Neural progenitor cell (in vitro differentiated cells): ENCODE data around the gene SEMA4D. TPM values are rescaled to one million over a fixed set of nuclear protein-coding genes. Genes with fewer than 3 reads are reported as not detected.

ENCODE experiments used
- DNase-seq: peaks from one replicate; pipeline ENCODE4 v3.0.0-alpha.2; 2016; ENCODE audit warnings: low spot score
- H2AFZ ChIP-seq: fragments of 200-600 bp; sonication (generic); replicated peaks from 2 replicates; pipeline ENCODE4 v1.6.1; 2016; ENCODE audit warnings: antibody characterized with exemption
- H3F3A ChIP-seq: fragments of 200-600 bp; sonication (generic); 2 replicates; pipeline ENCODE4 v1.6.1; 2016; ENCODE audit warnings: antibody characterized with exemption, low read depth
- H3K27ac ChIP-seq: fragments of 200-600 bp; sonication (generic); 2 replicates; pipeline ENCODE4 v1.5.1; 2016; ENCODE audit warnings: mild to moderate bottlenecking
- H3K27me3 ChIP-seq: fragments of 200-600 bp; sonication (generic); 2 replicates; pipeline ENCODE4 v1.6.1; 2016; ENCODE audit warnings: mild to moderate bottlenecking, moderate library complexity
- H3K36me3 ChIP-seq: fragments of 200-600 bp; sonication (generic); 2 replicates; pipeline ENCODE4 v1.5.1; 2016
- H3K4me1 ChIP-seq: fragments of 200-600 bp; sonication (generic); 2 replicates; pipeline ENCODE4 v1.6.1; 2016; ENCODE audit warnings: mixed run types
- H3K4me2 ChIP-seq: fragments of 200-600 bp; sonication (generic); 2 replicates; pipeline ENCODE4 v1.6.1; 2016
- H3K4me3 ChIP-seq: fragments of 200-600 bp; sonication (generic); 2 replicates; pipeline ENCODE4 v1.5.1; 2016
- H3K79me2 ChIP-seq: fragments of 200-600 bp; sonication (generic); 2 replicates; pipeline ENCODE4 v1.6.1; 2016; ENCODE audit warnings: low read depth
- H3K9ac ChIP-seq: fragments of 200-600 bp; sonication (generic); 2 replicates; pipeline ENCODE4 v1.6.1; 2016
- H3K9me3 ChIP-seq: fragments of 200-600 bp; sonication (generic); 2 replicates; pipeline ENCODE4 v1.5.1; 2016; ENCODE audit warnings: low read depth
- H4K20me1 ChIP-seq: fragments of 200-600 bp; sonication (generic); 2 replicates; pipeline ENCODE4 v1.6.1; 2016; ENCODE audit warnings: low read depth
- H3K27ac Mint-ChIP-seq: 3 replicates; pipeline ENCODE4 v1.8.0; 2021; ENCODE audit warnings: mixed read lengths
- H3K27me3 Mint-ChIP-seq: 2 replicates; pipeline ENCODE4 v1.8.0; 2022; ENCODE audit warnings: low read depth, mild to moderate bottlenecking, inconsistent platforms, moderate library complexity, mixed read lengths; ENCODE audit not compliant: insufficient read depth
- H3K36me3 Mint-ChIP-seq: 3 replicates; pipeline ENCODE4 v1.8.0; 2021; ENCODE audit warnings: mixed read lengths
- H3K4me1 Mint-ChIP-seq: 3 replicates; pipeline ENCODE4 v1.8.0; 2021; ENCODE audit warnings: mixed read lengths
- H3K4me3 Mint-ChIP-seq: 3 replicates; pipeline ENCODE4 v1.8.0; 2021; ENCODE audit warnings: mild to moderate bottlenecking, moderate library complexity, mixed read lengths
- H3K9me3 Mint-ChIP-seq: 3 replicates; pipeline ENCODE4 v1.8.0; 2020; ENCODE audit warnings: mixed read lengths
- EZH2 ChIP-seq: fragments of 200-600 bp; sonication (generic); IDR thresholded peaks from 2 replicates; pipeline ENCODE4 v1.6.1; 2017; ENCODE audit warnings: antibody characterized with exemption, mild to moderate bottlenecking, moderate library complexity
- EZH2phosphoT487 ChIP-seq: fragments of 200-600 bp; sonication (generic); IDR thresholded peaks from 2 replicates; pipeline ENCODE4 v1.6.1; 2017; ENCODE audit warnings: antibody characterized with exemption
- total RNA-seq: library from RNA; depleted of rRNA; stranded (reverse); fragments of >200 nt; gene quantifications from 2 replicates; pipeline ENCODE4 v1.2.3, GENCODE V29; 2015; ENCODE audit warnings: low replicate concordance
- TF ChIP-seq, protein P1 (sequence below): fragments of 200-600 bp; sonication (generic); IDR thresholded peaks from 2 replicates; pipeline ENCODE4 v1.5.1; 2017; ENCODE audit warnings: antibody characterized with exemption, mild to moderate bottlenecking

Gene SEMA4D
- total RNA-seq, 1 donor from 2014 or later = 19.1 TPM

DNA sequence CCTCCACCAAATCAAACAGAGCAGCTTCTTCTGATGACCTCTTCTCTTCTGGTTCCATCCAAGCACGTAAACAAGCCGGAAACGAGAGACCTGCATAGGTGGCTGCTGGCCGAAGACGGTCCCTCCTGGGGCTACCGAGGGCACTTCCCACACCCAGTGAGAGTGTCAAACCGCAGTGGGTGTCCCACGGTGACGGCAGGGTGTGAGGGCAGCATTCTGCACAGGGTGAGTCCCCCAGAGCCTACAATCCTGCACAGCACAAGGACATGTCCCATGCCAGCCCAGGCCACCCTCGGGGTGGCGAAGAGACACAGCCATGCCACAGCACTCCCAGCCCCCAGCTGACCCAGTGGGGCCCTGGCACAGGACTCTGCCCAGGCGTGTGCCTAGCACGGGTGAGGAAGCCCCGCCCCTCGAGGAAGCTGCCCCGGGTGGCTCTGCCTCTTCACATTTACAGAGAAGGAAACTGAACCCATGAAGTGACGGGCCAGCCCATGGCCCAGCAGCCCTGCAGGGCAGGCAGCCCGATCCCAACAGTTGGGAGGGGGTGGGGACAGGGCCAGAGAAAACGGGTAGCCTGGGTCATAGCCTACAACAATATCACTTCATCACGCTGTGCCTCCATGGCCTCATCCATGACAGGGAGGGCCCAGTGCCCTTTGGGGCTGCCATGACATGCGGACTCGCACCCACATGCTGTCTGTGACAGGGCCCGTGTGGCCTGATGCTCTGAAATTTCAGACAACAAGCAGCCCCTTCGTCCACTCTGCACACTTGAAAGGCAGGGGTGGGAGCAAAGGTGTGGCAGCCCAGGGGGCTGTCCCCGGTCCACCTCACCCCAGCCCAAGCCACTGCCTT, 43.2 kb downstream of the SEMA4D start:
- no peak overlapping the region for H3K4me3 Mint-ChIP-seq
- peaks cover 20% of the 10 kb centered on the region for H3K4me1 Mint-ChIP-seq
- H3K9ac ChIP-seq = no peak overlapping the region
- no peak overlapping the region for H3K4me2 ChIP-seq
- H3K27me3 ChIP-seq = no peaks in the 10 kb centered on the region
- H2AFZ ChIP-seq = no peak overlapping the region
- H3K27me3 Mint-ChIP-seq = peaks cover 2% of the 10 kb centered on the region
- peaks cover 6% of the 10 kb centered on the region for H3K36me3 Mint-ChIP-seq
- H3K27ac ChIP-seq = no peak overlapping the region
- no peaks in the 10 kb centered on the region for H3K36me3 ChIP-seq
- H3K27ac Mint-ChIP-seq = no peak overlapping the region
- TF ChIP-seq EZH2phosphoT487 (no peak), EZH2 (no peak)
- TF ChIP-seq, protein P1, sequence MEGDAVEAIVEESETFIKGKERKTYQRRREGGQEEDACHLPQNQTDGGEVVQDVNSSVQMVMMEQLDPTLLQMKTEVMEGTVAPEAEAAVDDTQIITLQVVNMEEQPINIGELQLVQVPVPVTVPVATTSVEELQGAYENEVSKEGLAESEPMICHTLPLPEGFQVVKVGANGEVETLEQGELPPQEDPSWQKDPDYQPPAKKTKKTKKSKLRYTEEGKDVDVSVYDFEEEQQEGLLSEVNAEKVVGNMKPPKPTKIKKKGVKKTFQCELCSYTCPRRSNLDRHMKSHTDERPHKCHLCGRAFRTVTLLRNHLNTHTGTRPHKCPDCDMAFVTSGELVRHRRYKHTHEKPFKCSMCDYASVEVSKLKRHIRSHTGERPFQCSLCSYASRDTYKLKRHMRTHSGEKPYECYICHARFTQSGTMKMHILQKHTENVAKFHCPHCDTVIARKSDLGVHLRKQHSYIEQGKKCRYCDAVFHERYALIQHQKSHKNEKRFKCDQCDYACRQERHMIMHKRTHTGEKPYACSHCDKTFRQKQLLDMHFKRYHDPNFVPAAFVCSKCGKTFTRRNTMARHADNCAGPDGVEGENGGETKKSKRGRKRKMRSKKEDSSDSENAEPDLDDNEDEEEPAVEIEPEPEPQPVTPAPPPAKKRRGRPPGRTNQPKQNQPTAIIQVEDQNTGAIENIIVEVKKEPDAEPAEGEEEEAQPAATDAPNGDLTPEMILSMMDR = no peak
- H3K79me2 ChIP-seq = peaks cover 37% of the 10 kb centered on the region
- H3K9me3 Mint-ChIP-seq = no peaks in the 10 kb centered on the region
- H3K4me1 ChIP-seq = peaks cover 11% of the 10 kb centered on the region
- DNase-seq = no peak
- no peak overlapping the region for H3K4me3 ChIP-seq
- peaks cover 28% of the 10 kb centered on the region for H4K20me1 ChIP-seq
- H3K9me3 ChIP-seq = no peaks in the 10 kb centered on the region
- peaks cover 12% of the 10 kb centered on the region for H3F3A ChIP-seq

DNA sequence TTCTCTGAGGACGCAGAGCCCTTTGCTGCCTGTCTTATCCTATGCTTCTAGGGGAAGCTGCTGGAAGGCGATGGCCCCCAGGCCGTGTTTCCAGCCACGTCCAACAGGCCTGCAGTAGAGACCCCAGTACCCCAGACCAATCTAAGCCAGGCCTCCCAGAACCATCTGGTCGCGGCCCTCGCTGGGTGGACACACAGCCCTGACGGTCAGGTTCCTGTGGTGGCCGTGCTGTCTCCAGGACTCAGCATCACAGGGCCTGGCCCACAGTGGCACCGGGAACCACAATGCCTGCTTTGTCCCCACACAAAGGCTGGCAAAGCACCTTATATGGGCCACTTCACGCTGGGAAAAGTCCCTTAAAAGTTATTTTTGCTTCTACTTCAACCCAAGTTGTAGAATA, 44.5 kb downstream of the SEMA4D start:
- Histone ChIP-seq H3K4me1 (no peaks in the 10 kb centered on the region), H3K4me3 (no peak overlapping the region), H3K79me2 (peaks cover 28% of the 10 kb centered on the region), H3K4me2 (no peak overlapping the region), H3K9ac (no peak overlapping the region), H3K9me3 (no peaks in the 10 kb centered on the region), H2AFZ (no peak overlapping the region), H3K36me3 (no peaks in the 10 kb centered on the region), H3F3A (peaks cover under 1% of the 10 kb centered on the region), H3K27me3 (no peaks in the 10 kb centered on the region), H4K20me1 (peaks cover 16% of the 10 kb centered on the region), H3K27ac (no peak overlapping the region)
- Mint-ChIP-seq H3K4me1 (peaks cover 10% of the 10 kb centered on the region), H3K4me3 (no peak overlapping the region), H3K9me3 (no peaks in the 10 kb centered on the region), H3K27me3 (peaks cover 2% of the 10 kb centered on the region), H3K36me3 (peaks cover 9% of the 10 kb centered on the region), H3K27ac (no peak overlapping the region)
- TF ChIP-seq EZH2 = no peak
- DNase-seq = no peak

GRCh38 chr9:89452561-89452960, 45.4 kb downstream of the SEMA4D start:
- Mint-ChIP-seq H3K27ac (no peak overlapping the region), H3K36me3 (peaks cover 9% of the 10 kb centered on the region), H3K4me1 (peaks cover 8% of the 10 kb centered on the region), H3K27me3 (peaks cover 2% of the 10 kb centered on the region), H3K4me3 (no peak overlapping the region), H3K9me3 (no peaks in the 10 kb centered on the region)
- no peak overlapping the region for H3K9ac ChIP-seq
- H3K4me2 ChIP-seq = no peak overlapping the region
- H3K4me1 ChIP-seq = no peaks in the 10 kb centered on the region
- no peak overlapping the region for H3K27ac ChIP-seq
- H2AFZ ChIP-seq = no peak overlapping the region
- peaks cover 7% of the 10 kb centered on the region for H4K20me1 ChIP-seq
- no peaks in the 10 kb centered on the region for H3K36me3 ChIP-seq
- TF ChIP-seq EZH2 = no peak
- TF ChIP-seq, protein P1 = no peak
- no peak for TF ChIP-seq EZH2phosphoT487
- H3K9me3 ChIP-seq = no peaks in the 10 kb centered on the region
- peaks cover 20% of the 10 kb centered on the region for H3K79me2 ChIP-seq
- no peak overlapping the region for H3K4me3 ChIP-seq
- no peak for DNase-seq
- no peaks in the 10 kb centered on the region for H3F3A ChIP-seq
- H3K27me3 ChIP-seq = no peaks in the 10 kb centered on the region

DNA sequence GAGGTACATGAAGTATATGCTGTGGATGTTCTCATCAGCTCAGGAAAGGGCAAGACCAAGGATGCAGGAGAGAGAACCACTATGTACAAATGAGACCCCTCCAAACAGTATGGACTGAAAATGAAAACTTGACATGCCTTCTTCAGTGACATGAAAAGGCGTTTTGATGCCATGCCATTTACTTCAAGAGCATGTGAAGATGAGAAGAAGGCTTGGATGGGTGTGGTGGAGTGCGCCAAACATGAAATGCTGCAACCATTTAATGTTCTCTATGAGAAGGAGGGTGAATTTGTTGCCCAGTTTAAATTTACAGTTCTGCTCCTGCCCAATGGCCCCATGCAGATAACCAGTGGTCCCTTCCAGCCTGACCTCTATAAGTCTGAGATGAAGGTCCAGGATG, 47.7 kb downstream of the SEMA4D start:
- Mint-ChIP-seq H3K4me3 (no peak overlapping the region), H3K9me3 (no peaks in the 10 kb centered on the region), H3K27me3 (peaks cover 2% of the 10 kb centered on the region), H3K36me3 (peaks cover 8% of the 10 kb centered on the region), H3K4me1 (no peaks in the 10 kb centered on the region), H3K27ac (no peak overlapping the region)
- Histone ChIP-seq H3K4me2 (no peak overlapping the region), H3K27me3 (no peaks in the 10 kb centered on the region), H3K36me3 (no peaks in the 10 kb centered on the region), H2AFZ (no peak overlapping the region), H3K9me3 (no peaks in the 10 kb centered on the region), H3F3A (no peaks in the 10 kb centered on the region), H4K20me1 (peaks cover 3% of the 10 kb centered on the region), H3K27ac (no peak overlapping the region), H3K9ac (no peak overlapping the region), H3K4me3 (no peak overlapping the region), H3K4me1 (no peaks in the 10 kb centered on the region), H3K79me2 (no peaks in the 10 kb centered on the region)
- TF ChIP-seq EZH2 (no peak), EZH2phosphoT487 (no peak)
- TF ChIP-seq, protein P1 = no peak
- DNase-seq = no peak
